ENCODE data around the gene UGT3A1.

- TF ChIP-seq CTCF (IDR thresholded peaks at IDR 0.05) (no peak), POLR2A (IDR thresholded peaks at IDR 0.05) (no peak), POLR2AphosphoS5 (IDR thresholded peaks at IDR 0.05) (no peak), EP300 (IDR thresholded peaks at IDR 0.05) (no peak)
Measured at GRCh38 chr5:35908228-35908627, 83.0 kb downstream of the UGT3A1 start.
